Activated CD4-positive, alpha-beta T cell treated with anti-CD3 and anti-CD28 coated beads, Interleukin-2, amount 10 ng/mL, durations not matched to agents 24 days and 14 days (primary cell): ENCODE results near the gene GBF1. TPM values are rescaled to one million over a fixed set of nuclear protein-coding genes. Genes with fewer than 3 reads are reported as not detected.
"Not testable (repeated sequence)": the region's sequence is repeated elsewhere in the genome, so short reads cannot be mapped to it uniquely, and the experiment has no call there.

ENCODE experiments used
- DNase-seq: peaks from one replicate; pipeline ENCODE4 v3.0.0; 2022
- H3K27ac Mint-ChIP-seq: one replicate; pipeline ENCODE4 v1.8.0; 2022; ENCODE audit warnings: mild to moderate bottlenecking, mixed read lengths
- H3K27me3 Mint-ChIP-seq: one replicate; pipeline ENCODE4 v1.8.0; 2022; ENCODE audit warnings: mixed read lengths
- H3K36me3 Mint-ChIP-seq: one replicate; pipeline ENCODE4 v1.8.0; 2022; ENCODE audit warnings: low read depth, mild to moderate bottlenecking, mixed read lengths
- H3K4me1 Mint-ChIP-seq: one replicate; pipeline ENCODE4 v1.8.0; 2021; ENCODE audit warnings: mixed read lengths
- H3K4me3 Mint-ChIP-seq: one replicate; pipeline ENCODE4 v1.8.0; 2022; ENCODE audit warnings: mild to moderate bottlenecking, moderate library complexity, mixed read lengths
- H3K9me3 Mint-ChIP-seq: one replicate; pipeline ENCODE4 v1.8.0; 2021; ENCODE audit warnings: mixed read lengths
- intact Hi-C: fragments of 100-400 bp; cut with micrococcal nuclease; formaldehyde crosslinking; loops from one replicate; pipeline ENCODE4 v1.15.1; 2023
- total RNA-seq: library from RNA; stranded (reverse); gene quantifications from 2 replicates; pipeline ENCODE4 v1.2.3, GENCODE V29; 2022

The GBF1 gene
- total RNA-seq, result 45.2 and 47.7 TPM in 2 replicates

GRCh38 chr10:102245082-102245931 lies at the start of gene GBF1:
TSS of gene GBF1 (plus strand) at chr10:102245532. CDS start at chr10:102258939, 13,407 bp downstream.
- H3K27ac Mint-ChIP-seq, result peak within 1 kb of the TSS; percentile 94
- H3K4me1 Mint-ChIP-seq, result peaks cover 40% of the 10 kb centered on the region
- peaks cover 14% of the 10 kb centered on the region for H3K27me3 Mint-ChIP-seq
- peak within 1 kb of the TSS; percentile 100 for H3K4me3 Mint-ChIP-seq
- intact Hi-C loops, result loop anchor here (1.0 kb wide), 4 partner anchors 16 to 469 kb away; partner anchors contain the start of genes ARL3, NFKB2 and SFXN2
- DNase-seq, result peak; percentile 97
- peaks cover 25% of the 10 kb centered on the region for H3K36me3 Mint-ChIP-seq
- no peaks in the 10 kb centered on the region for H3K9me3 Mint-ChIP-seq

- Mint-ChIP-seq H3K27ac (peak overlapping the region; percentile 74), H3K36me3 (no peaks in the 10 kb centered on the region), H3K4me3 (no peak overlapping the region), H3K27me3 (no peaks in the 10 kb centered on the region), H3K9me3 (peaks cover 8% of the 10 kb centered on the region), H3K4me1 (peaks cover 8% of the 10 kb centered on the region)
- intact Hi-C loops, result loop anchor here (1.0 kb wide), 1 partner anchor 8 kb away; no protein-coding TSS in a partner anchor
- no peak for DNase-seq
Measured at GRCh38 chr10:102196893-102197292, 48.4 kb upstream of the GBF1 start.

DNA sequence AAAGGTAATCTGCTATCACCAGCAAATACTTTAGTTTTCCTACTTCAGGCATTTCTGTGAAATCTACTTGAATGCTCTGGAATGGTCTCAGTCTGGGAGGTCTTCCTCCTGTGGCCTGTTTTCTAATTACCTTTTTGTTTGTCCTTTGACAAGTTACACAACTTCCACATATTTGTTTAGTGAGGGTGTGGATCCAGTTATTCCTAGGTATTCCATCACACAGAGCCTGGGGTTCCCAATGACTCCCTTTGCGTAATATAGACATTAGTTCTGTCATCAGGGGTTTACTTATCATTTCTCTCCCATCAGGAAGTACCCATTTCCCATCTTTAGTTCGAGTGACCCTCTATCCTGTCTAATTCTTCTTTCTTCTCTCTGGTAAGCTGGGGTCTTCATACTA lies 47.3 kb upstream of the GBF1 start:
- no peaks in the 10 kb centered on the region for H3K27me3 Mint-ChIP-seq
- no peak for DNase-seq
- H3K9me3 Mint-ChIP-seq, result peaks cover 7% of the 10 kb centered on the region
- intact Hi-C loops, result no loop called here
- peaks cover 13% of the 10 kb centered on the region for H3K4me1 Mint-ChIP-seq
- no peaks in the 10 kb centered on the region for H3K36me3 Mint-ChIP-seq
- H3K4me3 Mint-ChIP-seq, result no peak overlapping the region
- H3K27ac Mint-ChIP-seq, result no peak overlapping the region

DNA sequence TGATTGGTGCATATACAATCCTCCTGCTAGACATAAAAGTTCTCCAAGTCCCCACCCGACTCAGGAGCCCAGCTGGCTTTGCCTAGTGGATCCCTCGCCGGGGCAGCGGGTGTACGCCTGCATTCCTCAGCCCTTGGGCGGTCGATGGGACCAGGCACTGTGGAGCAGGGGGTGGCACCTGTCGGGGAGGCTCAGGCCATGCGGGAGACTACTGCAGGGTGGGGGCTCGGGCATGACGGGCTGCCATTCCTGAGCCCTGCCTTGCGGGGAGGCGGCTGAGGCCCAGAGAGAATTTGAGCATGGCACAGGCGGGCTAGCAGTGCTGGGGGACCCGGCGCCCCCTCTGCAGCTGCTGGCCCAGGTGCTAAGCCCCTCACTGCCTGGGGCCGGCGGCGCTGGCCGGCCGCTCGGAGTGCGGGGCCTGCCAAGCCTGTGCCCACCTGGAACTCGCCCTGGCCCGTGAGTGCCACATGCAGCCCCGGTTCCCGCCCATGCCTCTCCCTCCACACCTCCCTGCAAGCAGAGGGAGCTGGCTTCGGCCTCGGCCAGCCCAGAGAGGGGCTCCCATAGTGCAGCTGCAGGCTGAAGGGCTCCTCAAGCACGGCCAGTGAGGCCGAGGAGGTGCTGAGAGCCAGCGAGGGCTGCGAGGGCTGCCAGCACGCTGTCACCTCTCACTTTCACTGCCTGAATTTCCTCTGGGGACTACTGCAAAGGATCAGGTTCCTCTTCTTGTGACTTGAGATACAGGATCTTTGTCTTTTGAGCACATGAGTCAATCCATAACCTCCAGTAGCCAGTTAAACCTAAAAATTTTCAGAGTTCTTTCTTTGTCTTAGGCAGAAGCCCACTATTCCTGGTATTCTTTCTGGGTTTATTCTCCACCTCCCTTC lies 44.3 kb upstream of the GBF1 start:
- Mint-ChIP-seq H3K27me3 (no peaks in the 10 kb centered on the region), H3K4me3 (no peak overlapping the region), H3K36me3 (no peaks in the 10 kb centered on the region), H3K9me3 (peaks cover 12% of the 10 kb centered on the region), H3K4me1 (peaks cover 13% of the 10 kb centered on the region), H3K27ac (no peak overlapping the region)
- DNase-seq, result no peak
- intact Hi-C loops, result no loop called here

- Mint-ChIP-seq H3K27ac (peak overlapping the region; percentile 69), H3K27me3 (no peaks in the 10 kb centered on the region), H3K4me3 (no peak overlapping the region), H3K4me1 (peaks cover 7% of the 10 kb centered on the region), H3K9me3 (peaks cover 12% of the 10 kb centered on the region), H3K36me3 (no peaks in the 10 kb centered on the region)
- no peak for DNase-seq
- intact Hi-C loops, result no loop called here
Measured at GRCh38 chr10:102202386-102202785, 42.9 kb upstream of the GBF1 start.

- Mint-ChIP-seq H3K27me3 (peaks cover 6% of the 10 kb centered on the region), H3K36me3 (no peaks in the 10 kb centered on the region), H3K27ac (no peak overlapping the region), H3K9me3 (peaks cover 7% of the 10 kb centered on the region), H3K4me3 (no peak overlapping the region), H3K4me1 (no peaks in the 10 kb centered on the region)
- intact Hi-C loops, result no loop called here
- no peak for DNase-seq
Measured at GRCh38 chr10:102208311-102209035, 36.9 kb upstream of the GBF1 start.

DNA sequence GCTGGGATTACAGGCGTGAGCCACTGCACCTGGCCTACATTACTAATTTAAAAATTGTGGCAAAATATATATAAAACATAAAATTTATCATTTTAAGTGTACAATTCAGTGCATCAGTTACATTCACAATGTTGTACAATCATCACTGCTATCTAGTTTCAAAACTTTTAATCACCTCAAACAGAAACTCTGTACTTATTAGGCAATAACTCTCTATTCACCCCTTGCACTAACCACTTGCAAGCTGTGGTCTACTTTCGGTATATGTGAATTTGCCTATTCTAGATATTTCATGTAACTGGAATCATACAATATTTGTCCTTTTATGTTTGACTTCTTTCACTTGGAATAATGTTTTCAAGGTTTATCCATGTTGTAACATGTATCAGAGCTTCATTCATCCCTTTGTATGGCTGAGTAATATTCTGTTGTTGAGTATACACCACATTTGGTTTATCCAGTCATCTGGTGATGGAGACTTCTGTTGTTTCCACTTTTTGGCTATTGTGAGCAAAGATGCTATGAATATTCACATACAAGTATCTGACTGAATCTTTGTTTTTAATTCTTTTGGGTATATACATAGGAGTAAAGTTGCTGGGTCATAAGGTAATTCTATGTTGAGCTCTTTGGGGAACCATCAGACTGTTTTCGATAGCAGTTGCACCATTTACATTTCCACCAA lies 33.6 kb upstream of the GBF1 start:
- Mint-ChIP-seq H3K4me3 (no peak overlapping the region), H3K27ac (no peak overlapping the region), H3K36me3 (no peaks in the 10 kb centered on the region), H3K4me1 (no peaks in the 10 kb centered on the region), H3K27me3 (peaks cover 15% of the 10 kb centered on the region), H3K9me3 (no peaks in the 10 kb centered on the region)
- no peak for DNase-seq
- intact Hi-C loops, result no loop called here

GRCh38 chr10:102213599-102213998 lies 31.7 kb upstream of the GBF1 start:
- peaks cover 22% of the 10 kb centered on the region for H3K27me3 Mint-ChIP-seq
- H3K4me1 Mint-ChIP-seq, intact Hi-C loops, H3K9me3 Mint-ChIP-seq, DNase-seq, H3K4me3 Mint-ChIP-seq, H3K27ac Mint-ChIP-seq, H3K36me3 Mint-ChIP-seq: not testable (repeated sequence)

DNA sequence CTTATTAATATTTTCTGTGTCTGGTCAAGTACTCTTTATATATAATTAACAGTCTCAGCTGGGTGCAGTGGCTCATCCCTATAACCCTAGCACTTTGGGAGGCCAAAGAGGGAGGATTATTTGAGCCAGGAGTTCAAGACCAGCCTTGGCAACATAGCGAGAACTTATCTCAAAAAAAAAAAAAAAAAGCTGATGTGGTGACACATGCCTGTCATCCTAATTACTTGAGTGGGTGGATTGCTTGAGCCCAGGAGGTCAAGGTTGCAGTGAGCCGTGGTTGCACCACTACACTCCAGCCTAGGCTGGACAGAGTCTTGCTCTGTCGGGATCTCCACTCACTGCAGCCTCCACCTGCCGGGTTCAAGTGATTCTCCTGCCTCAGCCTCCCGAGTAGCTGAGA lies 26.0 kb upstream of the GBF1 start:
- H3K36me3 Mint-ChIP-seq, result no peaks in the 10 kb centered on the region
- peaks cover 36% of the 10 kb centered on the region for H3K27me3 Mint-ChIP-seq
- DNase-seq, result no peak
- intact Hi-C loops, result no loop called here
- H3K9me3 Mint-ChIP-seq, result no peaks in the 10 kb centered on the region
- H3K4me3 Mint-ChIP-seq, result no peak overlapping the region
- no peaks in the 10 kb centered on the region for H3K4me1 Mint-ChIP-seq
- no peak overlapping the region for H3K27ac Mint-ChIP-seq

GRCh38 chr10:102220612-102221011 lies 24.7 kb upstream of the GBF1 start:
- H3K4me1 Mint-ChIP-seq, result peaks cover 2% of the 10 kb centered on the region

GRCh38 chr10:102222797-102223196 lies 22.5 kb upstream of the GBF1 start:
- no peak for DNase-seq
- Mint-ChIP-seq H3K27me3 (peaks cover 39% of the 10 kb centered on the region), H3K27ac (no peak overlapping the region), H3K9me3 (no peaks in the 10 kb centered on the region), H3K4me1 (peaks cover 14% of the 10 kb centered on the region), H3K36me3 (no peaks in the 10 kb centered on the region), H3K4me3 (no peak overlapping the region)
- intact Hi-C loops, result no loop called here

More at GRCh38 chr10:102220612-102221011, 24.7 kb upstream of the GBF1 start:
- Mint-ChIP-seq H3K27me3 (peaks cover 35% of the 10 kb centered on the region), H3K4me3 (no peak overlapping the region), H3K36me3 (no peaks in the 10 kb centered on the region), H3K9me3 (no peaks in the 10 kb centered on the region), H3K27ac (no peak overlapping the region)
- DNase-seq, result no peak
- intact Hi-C loops, result no loop called here

GRCh38 chr10:102225646-102226541 lies 19.4 kb upstream of the GBF1 start, which contains the start of gene ELOVL3:
TSS of gene ELOVL3 (plus strand) at chr10:102226299. CDS start at chr10:102226549, 250 bp downstream.
- Mint-ChIP-seq H3K27ac (peak within 1 kb of the TSS; percentile 38), H3K27me3 (peaks cover 57% of the 10 kb centered on the region)
- intact Hi-C loops, result loop anchor here (5.0 kb wide), 2 partner anchors 39 to 356 kb away; no protein-coding TSS in a partner anchor

More at GRCh38 chr10:102225646-102226541, 19.4 kb upstream of the GBF1 start, which contains the start of gene ELOVL3:
- no peaks in the 10 kb centered on the region for H3K36me3 Mint-ChIP-seq
- peak; percentile 96 for DNase-seq
- peaks cover 17% of the 10 kb centered on the region for H3K4me1 Mint-ChIP-seq
- H3K4me3 Mint-ChIP-seq, result peak within 1 kb of the TSS; percentile 56
- no peaks in the 10 kb centered on the region for H3K9me3 Mint-ChIP-seq
